GM21515 (cell line): ENCODE data around the gene PMM2.
"Not testable (repeated sequence)": the region's sequence is repeated elsewhere in the genome, so short reads cannot be mapped to it uniquely, and the experiment has no call there.

ENCODE experiments used
- ATAC-seq: cut with Tn5 transposase; IDR thresholded peaks from one replicate; pipeline ENCODE4 v1.9.1; 2021; ENCODE audit not compliant: unreplicated experiment

Gene PMM2

DNA sequence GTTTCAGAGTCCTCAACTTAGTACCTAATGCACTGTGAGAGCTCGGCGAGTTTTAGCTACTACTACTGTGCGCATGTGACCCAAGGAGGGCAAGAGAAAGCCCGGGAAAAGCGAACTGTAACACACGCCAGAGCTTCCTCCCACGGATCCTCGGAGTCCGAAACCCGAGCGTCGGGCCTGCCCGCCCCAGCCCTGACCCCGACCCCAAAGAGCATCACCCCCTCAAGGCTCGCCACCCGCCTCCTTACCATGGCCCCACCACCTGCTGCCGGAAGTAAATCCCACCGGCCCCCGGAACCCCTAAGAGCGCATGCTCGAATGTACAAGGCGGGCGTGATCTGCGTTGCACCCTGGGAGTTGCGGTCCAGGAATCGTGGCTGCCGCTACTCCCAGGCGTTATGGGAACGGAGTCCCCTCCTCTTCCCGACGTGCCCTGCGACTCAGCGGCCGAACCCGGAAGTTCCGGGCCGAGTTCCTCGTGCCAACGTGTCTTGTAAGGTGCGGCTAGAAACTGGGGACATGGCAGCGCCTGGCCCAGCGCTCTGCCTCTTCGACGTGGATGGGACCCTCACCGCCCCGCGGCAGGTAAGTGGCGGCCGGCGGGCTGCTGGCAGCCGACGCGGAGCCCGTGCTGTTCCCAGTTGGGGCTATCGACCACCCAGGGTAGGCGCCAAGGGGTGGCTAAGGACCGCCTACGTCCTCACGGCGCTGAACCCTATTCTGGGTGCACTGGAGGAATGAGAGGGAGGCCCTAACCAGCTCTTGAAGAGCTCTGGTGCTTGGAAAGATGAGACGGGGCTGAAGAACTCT, at the start of gene PMM2, which contains the start of gene TMEM186:
Gene PMM2 (plus strand): TSS at position 476 of the 810 bp plus-strand sequence. CDS start 44 bp downstream, at position 520.
Gene TMEM186 (minus strand): TSS at position 276 of the 810 bp plus-strand sequence. CDS start 25 bp downstream, at position 251.
- ATAC-seq = peak; percentile 95

DNA sequence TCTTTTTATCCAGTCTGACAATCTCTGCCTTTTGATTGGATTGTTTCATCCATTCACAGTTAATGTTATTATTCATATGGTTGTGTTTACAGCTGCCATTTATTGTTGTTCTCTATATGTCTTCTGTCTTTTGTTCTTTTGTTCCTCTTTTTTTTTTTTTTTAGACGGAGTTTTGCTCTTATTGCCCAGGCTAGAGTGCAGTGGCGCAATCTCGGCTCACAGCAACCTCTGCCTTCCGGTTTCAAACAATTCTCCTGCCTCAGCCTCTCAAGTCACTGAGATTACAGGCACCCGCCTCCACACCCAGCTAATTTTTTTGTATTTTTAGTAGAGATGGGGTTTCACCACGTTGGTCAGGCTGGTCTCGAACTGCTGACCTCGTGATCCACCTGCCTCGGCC, 48.7 kb upstream of the PMM2 start:
- ATAC-seq = not testable (repeated sequence)

DNA sequence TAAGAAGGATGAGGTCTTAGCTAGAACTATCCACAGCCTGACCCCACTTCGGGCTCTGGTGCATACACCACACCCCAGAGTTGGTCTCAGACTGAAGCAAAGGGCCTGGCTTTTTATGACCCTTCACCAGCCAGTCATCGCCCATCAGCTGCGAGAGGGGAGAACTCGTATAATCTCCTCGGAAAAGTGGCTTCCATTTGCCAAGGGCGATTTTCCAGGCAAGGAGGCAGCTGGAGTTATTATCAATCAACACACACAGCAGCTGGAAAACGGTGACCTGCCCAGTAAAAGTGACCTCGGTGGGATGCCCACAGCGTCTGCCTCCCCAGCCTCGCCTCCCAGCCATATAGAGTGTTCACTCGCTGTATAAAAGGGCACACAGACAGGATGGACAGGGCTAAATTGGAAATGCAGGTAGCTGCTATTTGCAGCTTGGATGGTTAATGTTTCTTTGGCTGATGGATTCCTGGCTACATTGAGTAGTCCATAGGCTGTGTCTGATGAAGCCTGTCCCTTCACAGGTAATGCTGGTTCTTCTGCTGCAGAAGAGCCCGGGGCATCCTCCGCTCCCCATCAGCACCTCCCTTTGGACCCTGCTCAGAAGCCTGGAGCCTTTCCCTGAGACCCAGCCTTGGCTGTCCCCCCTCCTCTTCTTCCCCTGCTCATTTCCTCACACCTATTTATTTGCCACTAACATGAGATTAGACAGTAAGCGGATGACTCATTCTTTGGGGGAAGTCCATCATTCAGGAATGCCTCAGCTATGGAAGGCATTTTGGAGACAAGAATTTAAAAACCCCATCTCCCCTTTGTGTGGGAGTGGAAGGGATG, 45.9 kb upstream of the PMM2 start:
- ATAC-seq = no peak

DNA sequence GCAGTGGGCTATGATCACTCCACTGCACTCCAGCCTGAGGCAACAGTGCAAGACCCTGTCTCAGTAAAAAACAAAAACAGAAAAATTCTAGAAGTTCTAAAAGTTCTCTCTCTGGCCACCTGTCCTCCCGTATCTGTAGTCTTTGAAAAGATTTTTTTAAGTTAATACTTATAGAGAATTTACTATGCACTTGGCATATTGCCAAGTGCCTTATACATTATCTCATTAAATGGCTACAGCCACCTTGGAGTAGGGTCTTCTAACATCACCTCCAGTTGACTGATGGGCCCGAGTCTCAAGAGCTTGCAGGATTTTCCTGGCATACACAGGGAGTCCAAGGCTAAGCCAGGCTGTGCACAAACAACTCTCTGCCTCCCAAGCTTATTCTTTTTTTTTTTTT, 44.9 kb upstream of the PMM2 start:
- no peak for ATAC-seq

DNA sequence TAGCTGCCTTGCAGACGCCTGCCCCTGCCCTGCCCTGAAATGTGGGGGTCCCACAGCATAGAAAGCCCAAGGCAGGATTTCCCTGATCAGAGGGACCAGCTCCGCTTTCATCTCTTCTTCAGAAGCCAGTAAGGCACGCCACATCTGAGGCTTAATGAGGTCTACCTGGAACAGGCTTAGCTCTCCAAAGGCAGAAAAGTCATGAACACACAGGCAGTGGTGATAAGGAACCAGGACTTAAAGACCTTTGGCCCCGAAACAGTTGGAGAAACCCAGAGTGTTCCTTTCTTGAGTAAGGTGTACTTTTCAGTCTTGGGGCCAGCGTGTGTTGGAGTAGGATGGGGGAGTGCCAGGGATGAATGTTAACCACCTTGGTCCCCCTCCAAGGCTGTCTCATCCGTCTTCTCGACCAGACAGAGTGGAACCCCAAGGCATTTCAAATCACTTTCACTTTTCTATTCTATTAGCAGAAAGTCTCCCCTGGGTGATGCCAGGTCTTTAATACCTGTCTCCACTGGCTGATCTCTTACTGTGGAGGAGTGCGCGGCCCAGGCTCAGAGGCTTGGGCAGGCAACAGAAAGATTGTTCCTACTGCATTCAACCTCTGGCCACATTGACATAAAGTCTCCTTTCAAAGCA, 44.1 kb upstream of the PMM2 start:
- no peak for ATAC-seq

DNA sequence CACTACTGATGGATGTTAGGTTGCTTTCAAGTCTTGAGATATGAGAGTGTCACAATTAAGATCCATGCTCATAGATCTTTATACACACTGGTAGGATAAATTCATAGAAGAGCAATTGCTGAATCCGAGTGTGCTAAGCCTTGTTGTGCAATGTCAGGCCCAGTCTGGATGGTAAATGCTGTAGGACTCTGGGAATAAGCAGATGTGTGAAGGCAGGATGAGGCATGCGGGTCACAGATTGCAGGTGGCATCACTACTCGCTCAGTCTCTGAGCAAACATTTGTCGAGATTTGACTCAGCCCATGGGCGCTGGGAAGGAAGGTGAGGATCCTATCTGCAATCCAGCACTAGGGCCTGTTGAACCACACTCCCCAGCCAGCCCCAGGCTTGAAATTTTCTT, 40.9 kb upstream of the PMM2 start:
- no peak for ATAC-seq

DNA sequence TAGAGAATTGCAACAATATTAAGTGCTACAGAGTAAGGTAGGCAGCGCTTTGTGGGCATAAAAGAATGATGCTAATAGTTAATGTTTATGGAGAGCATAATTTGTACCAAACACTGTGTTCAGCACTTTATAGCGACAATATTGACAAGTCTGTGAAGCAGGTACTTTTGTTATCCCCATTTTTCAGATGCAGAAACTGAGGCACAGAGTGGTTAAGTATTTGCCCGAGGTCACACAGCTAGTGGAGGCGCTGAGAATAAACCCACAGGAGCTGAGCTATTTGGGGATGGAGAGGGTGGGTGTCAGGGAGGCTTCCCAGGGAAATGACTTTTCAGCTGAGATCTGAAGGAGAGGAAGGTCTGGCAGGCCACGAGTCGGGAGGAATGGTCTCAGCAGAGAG, 39.6 kb upstream of the PMM2 start:
- ATAC-seq = no peak

DNA sequence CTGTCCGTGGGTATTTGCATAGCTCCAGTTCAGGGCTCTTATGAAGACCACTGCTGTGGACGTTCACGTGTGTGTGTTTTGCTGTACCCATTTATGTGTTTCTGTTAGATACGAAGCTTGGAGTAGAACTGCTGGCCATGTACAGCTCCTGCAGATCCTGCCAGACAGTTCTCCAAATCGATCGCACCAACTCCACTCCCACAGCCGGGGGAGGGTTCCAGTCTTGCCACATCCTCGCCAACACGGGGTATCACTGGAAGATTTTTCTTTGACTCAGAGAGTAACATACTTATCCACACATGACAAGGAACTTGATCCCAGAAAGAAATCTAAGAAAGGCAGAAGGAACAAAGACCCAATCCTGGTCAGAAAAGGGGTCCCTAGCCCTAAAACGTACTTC, 37.6 kb upstream of the PMM2 start:
- no peak for ATAC-seq

DNA sequence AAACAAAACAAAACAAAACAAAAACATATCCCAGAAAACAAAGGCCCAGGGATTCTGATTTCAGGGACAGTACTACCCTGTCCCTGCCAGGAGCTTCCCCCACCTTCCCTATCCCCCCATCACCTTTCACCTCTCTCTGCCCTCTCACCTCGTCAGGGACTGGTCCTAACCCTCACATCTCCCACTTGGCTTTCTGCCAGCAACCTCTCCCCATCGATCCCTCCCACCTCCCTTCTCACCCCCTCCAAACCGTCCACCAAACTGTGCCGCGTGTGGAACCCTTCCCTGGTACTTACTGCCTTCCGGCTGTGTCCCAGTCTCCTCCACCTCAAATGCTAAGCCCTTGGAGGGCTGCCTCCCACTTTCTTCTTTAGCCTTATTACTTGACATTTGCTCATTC, 36.6 kb upstream of the PMM2 start:
- ATAC-seq = no peak

DNA sequence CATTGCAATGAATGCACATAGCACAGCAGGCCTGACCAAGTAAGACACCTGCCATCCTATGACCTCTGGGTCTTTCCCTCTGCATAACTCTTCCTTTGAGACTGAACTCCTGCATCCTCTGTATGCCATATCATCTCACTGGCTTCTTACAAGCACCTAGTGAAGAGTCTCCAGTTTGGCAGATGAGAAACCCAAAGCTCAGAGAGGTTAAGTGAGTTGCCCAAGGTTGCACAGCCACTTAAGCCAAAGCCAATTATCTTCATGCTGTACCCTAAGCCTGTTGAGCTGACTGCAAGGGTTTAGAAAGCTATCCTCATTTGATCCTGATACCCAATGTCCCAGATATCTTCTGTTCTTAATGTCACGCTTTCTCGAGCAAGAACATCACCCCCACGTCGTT, 35.4 kb upstream of the PMM2 start:
- ATAC-seq = no peak

DNA sequence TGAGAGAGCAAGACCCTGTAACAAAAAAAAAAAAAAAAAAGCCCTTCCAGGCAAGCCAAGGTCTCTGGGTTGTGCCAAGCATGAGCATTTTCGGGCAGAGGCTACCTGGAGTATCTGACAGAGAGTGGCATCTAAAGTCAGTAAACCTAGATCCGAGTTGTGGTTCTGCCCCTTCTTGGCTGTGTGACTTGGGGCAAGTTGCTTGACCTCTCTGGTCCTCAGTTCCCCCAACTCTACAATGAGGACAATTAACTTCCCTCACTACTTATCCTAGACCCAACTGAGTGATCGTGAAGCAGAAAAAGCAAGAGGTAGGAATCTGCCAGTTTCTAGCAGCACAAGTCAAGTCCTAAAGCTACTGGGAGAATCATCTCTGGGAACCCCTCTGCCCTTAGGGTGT, 34.6 kb upstream of the PMM2 start:
- no peak for ATAC-seq

DNA sequence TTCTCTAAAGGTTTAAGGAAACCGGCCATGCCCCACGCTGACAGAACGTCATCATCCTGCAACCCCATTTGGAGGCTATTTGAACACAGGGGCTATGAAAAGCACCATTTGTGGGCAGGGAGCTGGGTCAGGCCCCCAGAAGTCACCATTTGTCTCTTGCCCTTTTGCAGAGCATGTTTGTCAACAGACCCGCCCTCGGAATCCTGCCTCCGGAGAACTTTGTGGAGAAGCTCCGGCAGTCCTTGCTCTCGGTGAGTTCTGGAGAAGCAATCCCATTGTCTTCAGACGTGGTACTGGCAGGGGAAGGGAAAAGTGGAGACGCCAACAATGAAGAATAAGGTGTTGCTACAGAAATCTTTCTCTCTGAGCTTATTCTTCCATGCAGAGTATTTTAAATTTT, 33.7 kb upstream of the PMM2 start:
- ATAC-seq = no peak

DNA sequence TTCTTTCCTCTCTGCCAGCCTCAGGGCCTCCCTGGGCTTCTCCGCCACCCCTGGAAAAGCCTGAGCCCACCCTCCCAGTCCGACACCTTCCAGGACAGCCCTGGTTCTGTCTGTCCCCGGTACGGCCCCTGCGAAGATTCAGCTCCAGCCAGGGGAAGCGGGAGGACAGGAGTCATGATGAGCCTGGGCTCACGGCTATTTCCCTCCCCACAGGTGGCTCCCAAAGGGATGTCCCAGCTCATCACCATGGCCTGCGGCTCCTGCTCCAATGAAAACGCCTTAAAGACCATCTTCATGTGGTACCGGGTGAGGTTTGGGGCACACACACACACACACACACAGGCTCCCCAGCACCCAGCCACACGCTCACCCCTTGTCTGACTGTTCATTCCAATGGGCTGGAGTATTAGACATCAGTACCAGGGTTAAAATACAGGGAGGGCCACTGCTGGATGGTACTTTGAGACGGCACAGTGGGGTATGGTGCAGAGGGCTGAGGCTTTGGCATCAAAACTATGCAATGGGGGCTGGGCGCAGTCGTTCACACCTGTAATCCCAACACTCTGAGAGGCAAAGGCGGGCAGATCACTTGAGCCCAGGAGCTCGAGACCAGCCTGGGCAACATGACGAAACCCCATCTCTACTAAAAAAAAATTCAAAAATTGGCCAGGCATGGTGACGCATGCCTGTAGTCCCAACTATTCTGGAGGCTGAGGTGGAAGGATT, 33.0 kb upstream of the PMM2 start:
- ATAC-seq = no peak

DNA sequence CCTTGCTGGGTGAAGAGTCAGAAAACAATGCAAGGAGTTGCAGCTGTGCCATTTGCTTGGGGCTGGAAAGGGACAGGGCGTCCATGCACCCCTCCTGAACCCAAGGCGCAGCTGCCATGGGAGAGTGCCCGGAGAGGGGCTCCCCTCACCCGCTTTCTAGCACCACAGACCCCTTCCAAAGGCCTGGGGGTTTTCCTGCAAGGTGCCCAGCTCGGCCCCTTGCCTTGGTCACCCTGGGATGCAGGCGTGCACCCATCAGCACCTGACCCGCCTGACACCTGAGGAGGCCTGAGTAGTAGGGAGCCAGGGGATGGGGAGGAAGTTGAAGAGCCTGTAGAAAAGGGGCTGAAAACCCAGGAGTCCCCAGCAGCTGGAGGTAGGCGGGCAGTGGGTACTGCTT, 30.5 kb upstream of the PMM2 start:
- ATAC-seq = no peak

DNA sequence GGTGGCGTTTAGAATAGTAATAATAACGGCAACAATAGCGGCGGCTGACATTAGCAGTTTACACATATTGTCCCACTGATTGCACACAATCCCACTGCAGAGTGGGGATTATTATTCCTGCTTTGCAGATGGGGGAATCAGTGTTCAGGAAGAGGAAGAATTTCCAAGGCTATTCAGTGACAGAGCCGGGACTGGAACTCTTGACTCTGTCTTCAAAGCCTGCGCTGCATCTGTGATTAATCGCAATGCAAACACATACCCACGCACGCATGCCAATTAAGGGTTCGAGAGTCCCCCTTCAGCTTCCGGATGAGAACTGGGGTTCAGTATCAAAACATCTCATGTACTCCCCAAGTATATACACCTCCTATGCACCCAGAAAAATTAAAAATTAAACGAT, 29.4 kb upstream of the PMM2 start:
- no peak for ATAC-seq

DNA sequence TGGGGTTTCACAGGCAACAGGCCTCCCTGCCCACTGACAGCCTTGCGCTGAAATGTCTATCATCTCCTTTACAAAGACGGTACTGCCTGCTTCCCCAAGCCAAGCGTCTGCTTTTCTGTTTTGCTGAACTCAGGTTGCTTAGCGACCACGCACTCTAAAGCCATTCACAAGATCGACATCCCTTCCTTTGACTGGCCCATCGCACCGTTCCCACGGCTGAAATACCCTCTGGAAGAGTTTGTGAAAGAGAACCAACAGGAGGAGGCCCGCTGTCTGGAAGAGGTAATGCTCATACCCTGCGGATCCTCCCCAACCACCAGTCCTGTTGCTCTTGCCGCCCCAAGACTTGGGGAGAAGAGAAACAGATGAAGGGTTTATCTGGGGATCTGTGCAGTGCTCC, 28.9 kb upstream of the PMM2 start:
- ATAC-seq = no peak

DNA sequence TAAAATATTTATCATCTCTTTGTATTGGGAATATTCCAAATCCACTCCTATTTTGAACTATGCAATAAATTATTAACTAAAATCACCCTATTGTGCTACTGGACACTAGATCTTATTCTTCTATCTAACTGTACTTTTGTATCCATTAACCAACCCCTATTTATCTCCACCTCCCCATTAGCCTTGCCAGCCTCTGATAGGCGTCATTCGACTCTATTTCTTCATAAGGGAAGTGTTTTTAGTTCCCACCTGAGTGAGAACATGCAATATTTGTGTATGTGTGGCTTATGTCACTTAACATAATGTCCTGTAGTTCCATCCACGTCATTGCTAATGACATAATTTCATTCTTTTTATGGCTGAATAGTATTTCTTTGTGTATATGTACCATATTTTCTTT, 24.1 kb upstream of the PMM2 start:
- ATAC-seq = no peak

DNA sequence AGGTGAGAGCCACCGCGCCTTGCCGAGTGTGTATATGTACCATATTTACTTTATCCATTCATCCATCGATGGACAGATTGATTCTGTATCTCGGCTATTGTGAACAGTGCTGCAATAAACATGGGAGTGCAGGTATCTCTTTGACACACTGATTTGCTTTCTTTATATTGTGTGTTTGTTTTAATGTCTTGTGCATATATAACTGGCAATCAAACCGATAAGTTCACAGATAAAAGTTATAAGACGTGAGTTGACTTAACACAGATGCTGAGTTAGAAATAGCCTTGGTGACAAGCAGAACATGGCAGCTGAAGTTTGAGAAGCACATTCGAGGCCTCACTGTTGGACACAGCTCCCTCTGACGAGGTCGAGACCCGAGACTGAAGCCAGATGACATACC, 23.4 kb upstream of the PMM2 start:
- ATAC-seq = no peak

DNA sequence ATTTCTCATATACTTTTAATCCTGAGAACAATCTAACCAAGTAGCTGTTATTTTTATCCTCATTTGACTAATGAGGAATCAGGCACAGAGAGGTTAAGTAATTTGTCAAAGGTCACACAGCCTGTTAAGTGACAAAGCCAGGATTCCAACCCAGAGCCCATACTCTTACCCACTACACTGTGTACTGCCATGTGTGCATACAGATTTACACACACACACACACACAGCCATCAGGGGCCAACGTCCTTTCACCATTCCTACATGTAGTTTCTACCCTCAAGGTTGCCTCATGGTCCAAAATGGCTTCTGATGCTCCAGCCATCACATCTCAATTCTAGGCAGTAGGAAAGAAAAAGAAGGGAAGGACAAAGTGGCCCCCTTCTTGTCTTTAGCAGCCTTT, 22.3 kb upstream of the PMM2 start:
- no peak for ATAC-seq

DNA sequence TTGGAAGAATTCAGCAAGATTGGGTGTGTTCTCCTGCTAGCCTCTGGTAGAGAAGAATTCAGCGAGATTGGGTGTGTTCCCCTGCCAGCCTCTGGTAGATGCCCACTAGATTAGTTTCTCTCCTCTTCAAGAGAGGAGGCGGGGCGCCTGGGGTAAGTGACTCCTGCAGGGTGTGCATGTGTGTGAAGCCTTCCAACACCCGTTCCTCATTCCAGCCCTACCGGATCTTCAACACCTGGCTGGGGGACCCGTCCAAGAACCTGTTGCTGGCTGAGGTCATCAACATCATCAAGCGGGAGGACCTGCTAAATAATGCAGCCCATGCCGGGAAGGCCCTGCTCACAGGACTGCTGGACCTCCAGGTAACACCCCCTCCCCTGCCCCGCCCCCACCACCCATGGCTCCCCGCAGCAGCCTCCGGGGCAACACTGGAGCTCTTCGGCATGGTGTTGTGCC, 21.5 kb upstream of the PMM2 start:
- ATAC-seq = no peak

DNA sequence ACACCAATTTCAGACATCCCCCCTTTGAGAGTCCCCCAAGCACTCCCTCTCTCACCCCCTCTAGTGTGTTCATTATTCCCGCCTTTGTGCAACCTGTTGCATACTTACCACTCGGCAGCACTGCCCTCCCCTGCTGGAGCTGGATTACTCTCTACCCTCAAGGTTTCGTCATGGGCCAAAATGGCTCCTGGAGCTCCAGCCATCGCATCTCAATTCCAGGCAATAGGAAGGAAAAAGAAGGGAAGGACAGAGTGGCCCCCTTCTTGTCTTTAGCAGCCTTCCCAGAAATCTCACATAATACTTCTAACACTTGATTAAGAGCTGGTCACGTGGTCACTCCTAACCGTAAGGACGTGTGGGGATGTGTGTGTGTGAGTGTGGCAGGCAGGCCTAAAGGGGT, 20.4 kb upstream of the PMM2 start:
- no peak for ATAC-seq
